Stomach (tissue), 9 donors: Measurements from ENCODE around the gene MARS2. TPM values are rescaled to one million over a fixed set of nuclear protein-coding genes. Genes with fewer than 3 reads are reported as not detected.
A peak's percentile ranks its signal among the peaks of the same experiment; 100 is the strongest.

Experiments
- DNase-seq, 2 donors: peaks; one replicate each; pipeline versions ENCODE4 v3.0.0 to v3.0.0-alpha.2; 2013 to 2019
- H3K27ac ChIP-seq, 5 donors: fragments of 200-600 bp in 4 of 5; sonication (generic) in 4 of 5; one replicate each; pipeline ENCODE4 v1.5.1; 2013 to 2019; ENCODE audit warnings: mild to moderate bottlenecking in 1 of 5, moderate library complexity in 1 of 5
- H3K27me3 ChIP-seq, 3 donors: fragments of 200-600 bp; sonication (generic); one replicate each; pipeline ENCODE4 v1.5.1; 2017 to 2019; ENCODE audit warnings: mixed run types in 1 of 3
- H3K36me3 ChIP-seq, 4 donors: fragments of 200-600 bp; sonication (generic); 1 replicate in 3 of 4; 2 replicates in 1 of 4; pipeline ENCODE4 v1.5.1; 2016 to 2019
- H3K4me1 ChIP-seq, 4 donors: fragments of 200-600 bp; sonication (generic); one replicate each; pipeline ENCODE4 v1.5.1; 2016 to 2019
- H3K4me3 ChIP-seq, 4 donors: fragments of 200-600 bp; sonication (generic) in 3 of 4; one replicate each; pipeline ENCODE4 v1.5.1; 2016 to 2019; ENCODE audit warnings: mild to moderate bottlenecking in 1 of 4
- H3K9me3 ChIP-seq, 4 donors: fragments of 200-600 bp; sonication (generic); one replicate each; pipeline ENCODE4 v1.5.1; 2016 to 2019
- CTCF ChIP-seq, 7 experiments: fragments of 450-650 bp in 4 of 7; fragments of 200-600 bp in 3 of 7; sonication (generic) in 3 of 7; IDR thresholded peaks; one replicate each; pipeline ENCODE4 v1.5.1; 2016 to 2019; ENCODE audit warnings: antibody characterized with exemption in 7 of 7, control low read depth in 2 of 7, mild to moderate bottlenecking in 1 of 7
- EP300 ChIP-seq: sonication (generic); formaldehyde crosslinking; IDR thresholded peaks from one replicate; pipeline ENCODE4 v1.6.1; 2017; ENCODE audit warnings: antibody characterized with exemption
- POLR2A ChIP-seq, 4 donors: fragments of 450-650 bp; IDR thresholded peaks; one replicate each; pipeline ENCODE4 v1.6.1; 2016; ENCODE audit warnings: antibody characterized with exemption in 4 of 4, control low read depth in 2 of 4, mild to moderate bottlenecking in 1 of 4, moderate library complexity in 1 of 4
- POLR2AphosphoS5 ChIP-seq, 3 donors: sonication (generic); formaldehyde crosslinking; IDR thresholded peaks; one replicate each; pipeline ENCODE4 v1.6.1; 2016; ENCODE audit warnings: antibody characterized with exemption in 3 of 3
- WGBS, 5 donors: extraction: QIAGEN DNeasy Blood & Tissue Kit in 3 of 5; methylation state at CpG; one replicate each; pipeline versions ENCODE4 v1.1.5 to v1.1.7; 2013 to 2018; 5-methylcytosine and 5-hydroxymethylcytosine counted together
- intact Hi-C: fragments of 100-400 bp; cut with DNase I; formaldehyde crosslinking; loops from one replicate; pipeline ENCODE4 v1.15.1; 2023; ENCODE audit warnings: low total_unique reads
- polyA plus RNA-seq, 3 donors: library from polyadenylated mRNA; stranded (reverse); fragments of 200-250 nt; gene quantifications; one replicate each; pipeline ENCODE4 v1.2.3, GENCODE V29; 2013
- total RNA-seq, 5 donors: library from RNA; depleted of rRNA; stranded (reverse); fragments of >200 nt; gene quantifications; one replicate each; pipeline versions ENCODE4 v1.1.0 to v1.2.3, GENCODE V29; 2014 to 2016
- donor health status: healthy with polysubstance abuse.
- donor health status: Bipolar disorder and iron deficiency.
- donor health status: healthy.

The MARS2 gene
- total and polyA plus RNA-seq, 8 donors = 0.58 to 14.8 (median 4.2) TPM

- Histone ChIP-seq H3K4me1 (no peaks in the 10 kb centered on the region), H3K27me3 (no peaks in the 10 kb centered on the region), H3K27ac (no peak overlapping the region), H3K9me3 (peaks cover 0 to 24% (median 15%) of the 10 kb centered on the region in 4 donors), H3K4me3 (no peak overlapping the region), H3K36me3 (no peaks in the 10 kb centered on the region)
- 67 to 96% (median 92%) methylated on average over 1 to 3 of the region's 3 CpGs for WGBS, 5 donors
- DNase-seq = no peak
- no peak for TF ChIP-seq EP300
- no peak for TF ChIP-seq POLR2AphosphoS5 (IDR thresholded peaks at IDR 0.05)
- TF ChIP-seq POLR2A (IDR thresholded peaks at IDR 0.05) = no peak
- no peak for TF ChIP-seq CTCF (IDR thresholded peaks at IDR 0.05)
- intact Hi-C loops = no loop called here
These were observed 36.9 kb upstream of the MARS2 start for GRCh38 chr2:197668296-197668695.

GRCh38 chr2:197669077-197669476 is 36.1 kb upstream of the MARS2 start:
- peaks cover 0 to 24% (median 15%) of the 10 kb centered on the region in 4 donors for H3K9me3 ChIP-seq
- no peak for DNase-seq
- intact Hi-C loops = no loop called here
- H3K36me3 ChIP-seq = no peaks in the 10 kb centered on the region
- H3K27me3 ChIP-seq = no peaks in the 10 kb centered on the region
- H3K4me1 ChIP-seq = no peaks in the 10 kb centered on the region
- TF ChIP-seq POLR2A (IDR thresholded peaks at IDR 0.05) (no peak), CTCF (IDR thresholded peaks at IDR 0.05) (no peak), POLR2AphosphoS5 (IDR thresholded peaks at IDR 0.05) (no peak), EP300 (no peak)
- H3K27ac ChIP-seq = no peak overlapping the region
- no peak overlapping the region for H3K4me3 ChIP-seq

- H3K4me3 ChIP-seq = no peak overlapping the region
- intact Hi-C loops = no loop called here
- H3K36me3 ChIP-seq = no peaks in the 10 kb centered on the region
- no peak for TF ChIP-seq EP300
- no peak for TF ChIP-seq POLR2A (IDR thresholded peaks at IDR 0.05)
- no peak for TF ChIP-seq POLR2AphosphoS5 (IDR thresholded peaks at IDR 0.05)
- TF ChIP-seq CTCF (IDR thresholded peaks at IDR 0.05) = no peak
- H3K27me3 ChIP-seq = no peaks in the 10 kb centered on the region
- 26 to 62% (median 50%) methylated on average over 1 of the region's 1 CpG for WGBS, 5 donors
- DNase-seq = no peak
- no peak overlapping the region for H3K27ac ChIP-seq
- peaks cover 0 to 11% (median 2%) of the 10 kb centered on the region in 4 donors for H3K4me1 ChIP-seq
- peaks cover 0 to 6% (median 2%) of the 10 kb centered on the region in 4 donors for H3K9me3 ChIP-seq
These were observed 32.7 kb upstream of the MARS2 start for GRCh38 chr2:197672371-197672893.

GRCh38 chr2:197673106-197673505 is 32.1 kb upstream of the MARS2 start:
- Histone ChIP-seq H3K27ac (no peak overlapping the region), H3K4me1 (peaks cover 0 to 14% (median 2%) of the 10 kb centered on the region in 4 donors), H3K36me3 (no peaks in the 10 kb centered on the region), H3K4me3 (peak overlapping the region in 1 of 4 donors; percentile 2), H3K27me3 (no peaks in the 10 kb centered on the region), H3K9me3 (no peaks in the 10 kb centered on the region)
- intact Hi-C loops = no loop called here
- WGBS, 5 donors = 60 to 78% (median 67%) methylated on average over 5 of the region's 5 CpGs
- DNase-seq = peak in 1 of 2 donors; percentile 19
- TF ChIP-seq POLR2AphosphoS5 (IDR thresholded peaks at IDR 0.05) (no peak), POLR2A (IDR thresholded peaks at IDR 0.05) (no peak)

GRCh38 chr2:197673606-197674005 is 31.6 kb upstream of the MARS2 start:
- Histone ChIP-seq H3K27ac (no peak overlapping the region), H3K36me3 (no peaks in the 10 kb centered on the region), H3K27me3 (no peaks in the 10 kb centered on the region), H3K4me1 (peaks cover 0 to 14% (median 2%) of the 10 kb centered on the region in 4 donors), H3K9me3 (no peaks in the 10 kb centered on the region), H3K4me3 (peak overlapping the region in 1 of 4 donors; percentile 2)
- intact Hi-C loops = no loop called here
- no peak for TF ChIP-seq CTCF (IDR thresholded peaks at IDR 0.05)
- TF ChIP-seq POLR2A (IDR thresholded peaks at IDR 0.05) = no peak
- no peak for TF ChIP-seq EP300
- no peak for TF ChIP-seq POLR2AphosphoS5 (IDR thresholded peaks at IDR 0.05)
- no peak for DNase-seq
- WGBS, 5 donors = 31 to 52% (median 51%) methylated on average over 1 of the region's 1 CpG
